Sigmoid colon (tissue), 7 donors: ENCODE measurements around the gene NGDN. TPM values are rescaled to one million over a fixed set of nuclear protein-coding genes. Genes with fewer than 3 reads are reported as not detected.

Source experiments
- DNase-seq: peaks from one replicate; pipeline ENCODE4 v3.0.0-alpha.2; 2019
- H3K27ac ChIP-seq, 4 donors: fragments of 200-600 bp; sonication (generic); one replicate each; pipeline ENCODE4 v1.5.1; 2016 to 2019; ENCODE audit warnings: mild to moderate bottlenecking in 1 of 4
- H3K27me3 ChIP-seq, 3 donors: fragments of 200-600 bp; sonication (generic); one replicate each; pipeline ENCODE4 v1.5.1; 2019; ENCODE audit warnings: mild to moderate bottlenecking in 1 of 3
- H3K36me3 ChIP-seq, 4 donors: fragments of 200-600 bp; sonication (generic); one replicate each; pipeline ENCODE4 v1.5.1; 2016 to 2019
- H3K4me1 ChIP-seq, 4 donors: fragments of 200-600 bp; sonication (generic); one replicate each; pipeline ENCODE4 v1.5.1; 2017 to 2019
- H3K4me3 ChIP-seq, 4 donors: fragments of 200-600 bp; sonication (generic); one replicate each; pipeline ENCODE4 v1.5.1; 2017 to 2019; ENCODE audit warnings: mild to moderate bottlenecking in 2 of 4, moderate library complexity in 1 of 4
- H3K9me3 ChIP-seq, 4 donors: fragments of 200-600 bp in 3 of 4; sonication (generic) in 3 of 4; one replicate each; pipeline versions ENCODE4 v1.5.1 to v1.6.1; 2013 to 2019
- EP300 ChIP-seq, 4 donors: sonication (generic); formaldehyde crosslinking; IDR thresholded peaks; one replicate each; pipeline ENCODE4 v1.6.1; 2017; ENCODE audit warnings: antibody characterized with exemption in 4 of 4
- POLR2A ChIP-seq, 2 donors: fragments of 450-650 bp; IDR thresholded peaks; one replicate each; pipeline ENCODE4 v1.6.1; 2016; ENCODE audit warnings: antibody characterized with exemption in 2 of 2, mild to moderate bottlenecking in 2 of 2, moderate library complexity in 2 of 2
- POLR2AphosphoS5 ChIP-seq, 4 donors: sonication (generic); formaldehyde crosslinking; IDR thresholded peaks; one replicate each; pipeline ENCODE4 v1.6.1; 2017; ENCODE audit warnings: antibody characterized with exemption in 4 of 4
- WGBS, 2 donors: extraction: QIAGEN DNeasy Blood & Tissue Kit; methylation state at CpG; one replicate each; pipeline ENCODE4 v1.1.7; 2013; 5-methylcytosine and 5-hydroxymethylcytosine counted together
- intact Hi-C: fragments of 100-400 bp; cut with DNase I; formaldehyde crosslinking; loops from one replicate; pipeline ENCODE4 v1.15.1; 2023
- polyA plus RNA-seq, 3 donors: library from polyadenylated mRNA; stranded (reverse); fragments of 200-250 nt; gene quantifications; one replicate each; pipeline ENCODE4 v1.2.3, GENCODE V29; 2013
- total RNA-seq, 4 donors: library from RNA; depleted of rRNA; stranded (reverse); fragments of >200 nt; gene quantifications; one replicate each; pipeline ENCODE4 v1.1.0, GENCODE V29; 2016
- TF ChIP-seq, protein P1 (sequence below), 4 experiments: fragments of 450-650 bp in 3 of 4; fragments of 200-600 bp in 1 of 4; IDR thresholded peaks; one replicate each; pipeline ENCODE4 v1.5.1; 2016 to 2019; ENCODE audit warnings: antibody characterized with exemption in 4 of 4, mild to moderate bottlenecking in 3 of 4, moderate library complexity in 2 of 4
- donor health status: healthy with polysubstance abuse.
- donor health status: Bipolar disorder and iron deficiency.
- donor health status: healthy.

Gene NGDN
- total and polyA plus RNA-seq, 7 donors, result 23.3 to 46.2 (median 39.6) TPM

DNA sequence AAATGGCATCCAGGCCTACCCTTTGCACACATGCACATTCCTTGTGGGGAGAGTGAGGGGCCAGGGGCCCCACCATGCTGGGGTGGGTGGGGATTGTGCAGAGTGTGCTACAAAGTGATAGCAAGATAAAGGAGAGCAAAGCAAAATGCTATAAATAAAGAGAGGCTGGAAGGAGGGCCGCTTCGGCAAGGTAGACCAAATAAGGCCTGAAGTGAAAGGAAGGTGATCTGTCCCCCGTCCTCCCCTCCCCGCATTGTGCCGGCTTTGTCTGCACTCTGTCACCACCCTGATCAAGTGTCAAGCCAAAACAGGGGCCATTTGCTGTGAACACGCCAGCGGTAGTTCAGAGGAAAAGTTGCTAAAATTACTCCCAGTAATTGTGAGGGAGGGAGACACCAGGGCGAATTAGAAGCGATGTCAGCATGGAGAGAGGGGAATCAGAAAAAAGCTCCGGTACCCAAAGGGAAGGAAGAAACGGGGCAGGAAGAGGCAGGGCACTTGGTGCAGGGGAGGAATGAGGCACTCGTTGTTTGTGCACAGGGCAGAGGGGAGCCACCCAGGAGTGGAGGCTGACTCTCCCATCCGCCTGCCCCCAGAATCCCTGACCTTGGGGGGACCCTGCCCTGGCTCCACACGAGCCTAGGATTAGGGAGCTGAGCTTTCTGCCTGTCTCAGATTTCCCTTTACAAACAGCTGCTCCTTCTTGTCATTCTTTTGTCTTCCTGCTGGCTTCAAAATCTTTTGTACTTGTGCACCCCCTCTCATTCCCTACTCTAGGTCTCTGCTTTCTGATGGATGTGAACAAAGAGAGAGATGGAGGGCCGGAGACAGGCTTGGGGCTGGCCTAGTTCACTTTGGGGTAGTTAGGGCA lies 31.2 kb upstream of the NGDN start:
- Histone ChIP-seq H3K9me3 (no peaks in the 10 kb centered on the region), H3K4me1 (peaks cover 0 to 12% (median 8%) of the 10 kb centered on the region in 4 donors), H3K36me3 (no peaks in the 10 kb centered on the region), H3K4me3 (no peak overlapping the region), H3K27me3 (no peaks in the 10 kb centered on the region), H3K27ac (peak overlapping the region in 3 of 4 donors; percentile 12 to 28 (median 26))
- 67 to 81% methylated on average over 15 of the region's 15 CpGs for WGBS, 2 donors
- DNase-seq, result no peak
- TF ChIP-seq POLR2A (IDR thresholded peaks at IDR 0.05) (no peak), POLR2AphosphoS5 (IDR thresholded peaks at IDR 0.05) (no peak), EP300 (IDR thresholded peaks at IDR 0.05) (no peak)
- TF ChIP-seq, protein P1, sequence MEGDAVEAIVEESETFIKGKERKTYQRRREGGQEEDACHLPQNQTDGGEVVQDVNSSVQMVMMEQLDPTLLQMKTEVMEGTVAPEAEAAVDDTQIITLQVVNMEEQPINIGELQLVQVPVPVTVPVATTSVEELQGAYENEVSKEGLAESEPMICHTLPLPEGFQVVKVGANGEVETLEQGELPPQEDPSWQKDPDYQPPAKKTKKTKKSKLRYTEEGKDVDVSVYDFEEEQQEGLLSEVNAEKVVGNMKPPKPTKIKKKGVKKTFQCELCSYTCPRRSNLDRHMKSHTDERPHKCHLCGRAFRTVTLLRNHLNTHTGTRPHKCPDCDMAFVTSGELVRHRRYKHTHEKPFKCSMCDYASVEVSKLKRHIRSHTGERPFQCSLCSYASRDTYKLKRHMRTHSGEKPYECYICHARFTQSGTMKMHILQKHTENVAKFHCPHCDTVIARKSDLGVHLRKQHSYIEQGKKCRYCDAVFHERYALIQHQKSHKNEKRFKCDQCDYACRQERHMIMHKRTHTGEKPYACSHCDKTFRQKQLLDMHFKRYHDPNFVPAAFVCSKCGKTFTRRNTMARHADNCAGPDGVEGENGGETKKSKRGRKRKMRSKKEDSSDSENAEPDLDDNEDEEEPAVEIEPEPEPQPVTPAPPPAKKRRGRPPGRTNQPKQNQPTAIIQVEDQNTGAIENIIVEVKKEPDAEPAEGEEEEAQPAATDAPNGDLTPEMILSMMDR (IDR thresholded peaks at IDR 0.05), result no peak
- intact Hi-C loops, result no loop called here

DNA sequence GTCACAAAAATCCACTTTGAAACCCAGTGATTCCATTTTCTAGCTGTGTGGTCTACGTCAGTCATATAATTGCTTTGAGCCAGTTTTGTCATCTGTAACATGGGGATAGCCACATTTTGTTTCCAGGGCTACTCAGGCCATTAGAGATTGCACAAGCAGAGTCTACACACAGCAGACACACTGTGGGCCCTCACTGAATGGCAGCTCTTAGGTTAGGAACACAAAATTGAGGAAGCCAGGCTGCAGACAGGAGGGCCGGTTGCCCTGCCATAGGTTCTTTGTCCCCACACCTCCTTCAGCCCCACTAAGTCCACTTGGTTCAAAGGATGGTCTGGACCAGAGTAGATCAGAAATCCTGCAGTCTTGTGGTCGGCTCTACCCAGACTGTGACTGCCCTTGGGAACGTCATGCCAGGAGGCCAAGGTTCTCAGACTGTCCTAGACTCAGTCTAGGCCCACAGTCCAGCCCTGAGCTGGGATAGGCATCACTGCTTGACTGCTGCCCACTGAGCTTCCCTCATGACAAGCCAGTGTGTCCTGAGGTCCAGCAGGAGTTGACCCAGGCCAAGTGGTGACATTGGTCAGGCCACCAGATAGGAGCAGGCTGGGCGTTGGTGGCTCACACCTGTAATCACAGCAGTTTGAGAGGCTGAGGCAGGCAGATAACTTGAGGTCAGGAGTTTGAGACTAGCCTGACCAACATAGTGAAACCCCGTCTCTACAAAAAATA lies 30.2 kb upstream of the NGDN start:
- no peaks in the 10 kb centered on the region for H3K9me3 ChIP-seq
- intact Hi-C loops, result no loop called here
- 93 to 94% methylated on average over 6 of the region's 6 CpGs for WGBS, 2 donors
- no peaks in the 10 kb centered on the region for H3K36me3 ChIP-seq
- no peak for DNase-seq
- TF ChIP-seq POLR2AphosphoS5 (IDR thresholded peaks at IDR 0.05) (no peak), EP300 (IDR thresholded peaks at IDR 0.05) (no peak), POLR2A (IDR thresholded peaks at IDR 0.05) (no peak)
- TF ChIP-seq, protein P1 (IDR thresholded peaks at IDR 0.05), result no peak
- no peaks in the 10 kb centered on the region for H3K27me3 ChIP-seq
- no peak overlapping the region for H3K27ac ChIP-seq
- H3K4me1 ChIP-seq, result peaks cover 0 to 12% (median 8%) of the 10 kb centered on the region in 4 donors
- no peak overlapping the region for H3K4me3 ChIP-seq

DNA sequence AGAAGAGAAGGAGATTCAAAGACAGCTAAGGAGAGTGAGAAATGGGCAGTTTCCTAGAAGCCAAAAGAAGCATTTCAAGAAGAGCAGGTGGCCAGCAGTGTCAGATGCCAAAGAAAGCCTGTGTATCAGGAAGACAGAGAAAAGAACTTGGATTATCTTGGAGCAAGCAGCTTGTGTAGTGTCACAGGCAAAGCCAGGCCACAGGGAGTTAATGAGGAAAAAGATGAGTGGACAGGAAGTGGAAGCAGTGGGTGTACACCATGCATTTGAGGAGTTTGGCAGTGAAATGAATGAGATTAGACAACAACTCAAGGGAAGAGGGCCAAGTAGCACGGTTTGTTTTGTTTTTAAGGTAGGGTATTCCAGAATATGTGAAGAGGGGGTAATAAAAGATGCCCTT lies 28.4 kb upstream of the NGDN start:
- intact Hi-C loops, result no loop called here
- H3K4me1 ChIP-seq, result peaks cover 0 to 12% (median 8%) of the 10 kb centered on the region in 4 donors
- DNase-seq, result no peak
- H3K27me3 ChIP-seq, result no peaks in the 10 kb centered on the region
- TF ChIP-seq, protein P1 (IDR thresholded peaks at IDR 0.05), result no peak
- no peak for TF ChIP-seq POLR2AphosphoS5 (IDR thresholded peaks at IDR 0.05)
- TF ChIP-seq POLR2A (IDR thresholded peaks at IDR 0.05), result no peak
- TF ChIP-seq EP300 (IDR thresholded peaks at IDR 0.05), result no peak
- no peak overlapping the region for H3K27ac ChIP-seq
- H3K4me3 ChIP-seq, result no peak overlapping the region
- no peaks in the 10 kb centered on the region for H3K36me3 ChIP-seq
- no peaks in the 10 kb centered on the region for H3K9me3 ChIP-seq
- WGBS, 2 donors, result 13 to 51% methylated on average over 1 of the region's 1 CpG

DNA sequence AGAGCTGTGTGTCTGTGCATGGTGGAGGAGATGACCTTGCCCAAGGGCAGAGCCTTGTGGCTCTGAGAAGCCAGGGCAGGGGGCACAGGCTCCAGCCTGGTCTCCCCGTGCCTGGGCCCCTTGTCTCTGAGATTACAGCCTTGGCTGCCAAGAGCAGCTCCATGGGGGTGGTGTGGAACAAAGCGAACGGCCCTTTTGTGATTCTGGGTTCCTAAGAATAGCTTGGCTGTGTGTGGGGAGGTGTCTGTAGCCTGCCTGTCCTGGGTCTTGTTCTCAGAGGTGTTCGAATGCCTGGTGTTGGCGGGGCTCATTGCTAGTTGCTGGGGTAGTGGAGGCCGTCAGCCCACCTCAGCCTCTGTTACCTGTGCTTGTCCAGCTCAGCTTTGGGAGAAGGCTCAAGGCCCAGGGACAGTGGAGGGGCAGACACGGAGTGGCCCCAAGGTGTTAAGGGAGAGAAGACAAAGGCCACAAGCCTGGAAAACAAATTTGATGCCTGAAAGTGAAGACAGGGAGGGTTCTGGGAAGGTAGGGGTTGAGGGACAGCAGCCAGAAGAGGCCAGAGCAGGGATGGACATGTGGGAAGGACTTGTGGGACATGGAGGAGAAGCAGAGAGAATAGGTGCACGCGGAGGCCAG lies 26.7 kb upstream of the NGDN start:
- H3K9me3 ChIP-seq, result no peaks in the 10 kb centered on the region
- no peak for TF ChIP-seq EP300 (IDR thresholded peaks at IDR 0.05)
- TF ChIP-seq, protein P1 (IDR thresholded peaks at IDR 0.05), result no peak
- TF ChIP-seq POLR2A (IDR thresholded peaks at IDR 0.05), result no peak
- no peak for TF ChIP-seq POLR2AphosphoS5 (IDR thresholded peaks at IDR 0.05)
- no peaks in the 10 kb centered on the region for H3K36me3 ChIP-seq

More for the DNA sequence above, 26.7 kb upstream of the NGDN start:
- Histone ChIP-seq H3K4me3 (no peak overlapping the region), H3K4me1 (peaks cover 0 to 8% (median 7%) of the 10 kb centered on the region in 4 donors), H3K27ac (no peak overlapping the region), H3K27me3 (no peaks in the 10 kb centered on the region)
- 86 to 88% methylated on average over 9 of the region's 9 CpGs for WGBS, 2 donors
- no peak for DNase-seq
- intact Hi-C loops, result no loop called here
